HT-29 (cell line): ENCODE measurements around the gene KIF26B. TPM values are rescaled to one million over a fixed set of nuclear protein-coding genes. Genes with fewer than 3 reads are reported as not detected.

Experiments
- DNase-seq: peaks from one replicate; pipeline ENCODE4 v3.0.0-alpha.2; 2015; ENCODE audit warnings: low spot score
- total RNA-seq: library from RNA; depleted of rRNA; stranded (reverse); fragments of >200 nt; shearing (Covaris generic); gene quantifications from 2 replicates; pipeline ENCODE4 v1.2.3, GENCODE V29; 2014

The KIF26B gene
- total RNA-seq, 1 experiment from 2014 or later, result 0.74 TPM

DNA sequence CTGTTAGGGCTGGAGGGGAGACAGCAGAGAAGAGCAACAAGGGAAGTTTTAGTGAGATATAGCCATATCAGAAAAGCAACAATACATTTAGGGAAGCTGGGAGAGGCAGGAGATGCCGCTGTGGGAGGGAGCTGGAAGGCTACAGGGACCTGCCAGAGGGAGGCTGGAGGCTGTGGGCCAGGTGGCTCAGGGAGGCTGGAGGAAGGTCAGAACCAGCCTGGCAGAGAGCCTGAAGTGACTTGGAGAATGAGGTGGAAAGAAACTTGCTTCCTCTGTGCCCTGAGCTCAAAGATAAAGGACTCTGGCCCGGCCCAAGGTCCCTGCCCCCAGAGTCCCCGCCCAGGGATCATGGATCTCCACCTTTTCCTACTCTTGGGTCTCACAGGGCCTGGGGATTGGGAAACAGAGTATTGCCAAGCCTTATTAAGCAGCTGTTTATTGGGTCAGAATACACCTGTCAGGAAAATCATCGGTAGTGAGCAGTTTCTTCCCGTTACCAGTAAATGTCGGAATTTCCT is 85.9 kb downstream of the KIF26B start:
- DNase-seq, result no peak

DNA sequence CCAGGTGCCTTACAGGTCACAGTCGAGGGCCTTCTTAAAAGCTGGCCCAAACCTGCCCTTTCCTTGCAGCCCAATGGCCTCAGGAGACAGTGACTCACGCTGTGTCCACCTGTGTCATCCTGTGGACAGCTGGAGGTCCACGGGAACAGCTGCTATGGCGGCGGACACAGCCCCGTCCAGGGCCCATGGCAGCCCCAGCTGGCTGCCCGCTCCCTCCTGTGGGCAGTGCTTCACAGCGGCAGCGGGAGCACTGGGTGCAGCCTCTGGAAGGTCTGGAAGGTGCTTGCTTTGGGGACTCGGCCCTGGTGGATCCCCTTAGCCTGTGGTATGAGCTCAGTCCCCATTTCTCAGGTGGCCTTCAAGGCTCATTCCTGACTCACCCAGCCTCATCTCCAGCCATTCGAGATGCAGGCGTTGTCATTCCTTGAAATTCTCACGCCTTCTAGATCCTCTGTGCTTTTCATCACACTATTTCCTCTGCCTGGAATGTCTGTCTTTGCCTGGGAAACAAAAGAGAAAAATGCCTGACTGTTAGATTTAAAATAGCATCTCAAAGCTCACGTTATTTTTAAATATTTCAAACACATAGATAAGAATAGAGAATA is 86.8 kb downstream of the KIF26B start:
- no peak for DNase-seq

DNA sequence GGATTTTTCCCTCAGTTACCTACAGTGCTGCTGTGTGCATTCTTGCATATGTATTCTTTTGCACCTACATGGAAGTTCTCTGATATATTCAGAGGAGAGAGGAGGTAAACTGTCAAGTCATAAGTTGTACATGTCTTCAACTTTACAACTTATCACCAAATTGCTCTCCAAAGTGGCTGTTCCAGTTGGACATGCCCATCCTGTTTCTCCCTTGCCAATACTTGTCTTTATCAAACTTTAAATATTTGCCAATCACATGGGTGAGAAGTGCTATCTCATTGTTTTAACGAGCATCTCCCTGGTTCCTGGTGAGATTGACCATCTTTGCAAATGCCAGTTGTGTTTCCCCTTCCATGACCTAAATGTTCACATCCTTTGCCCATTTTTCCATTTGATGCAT is 88.2 kb downstream of the KIF26B start:
- DNase-seq, result no peak

DNA sequence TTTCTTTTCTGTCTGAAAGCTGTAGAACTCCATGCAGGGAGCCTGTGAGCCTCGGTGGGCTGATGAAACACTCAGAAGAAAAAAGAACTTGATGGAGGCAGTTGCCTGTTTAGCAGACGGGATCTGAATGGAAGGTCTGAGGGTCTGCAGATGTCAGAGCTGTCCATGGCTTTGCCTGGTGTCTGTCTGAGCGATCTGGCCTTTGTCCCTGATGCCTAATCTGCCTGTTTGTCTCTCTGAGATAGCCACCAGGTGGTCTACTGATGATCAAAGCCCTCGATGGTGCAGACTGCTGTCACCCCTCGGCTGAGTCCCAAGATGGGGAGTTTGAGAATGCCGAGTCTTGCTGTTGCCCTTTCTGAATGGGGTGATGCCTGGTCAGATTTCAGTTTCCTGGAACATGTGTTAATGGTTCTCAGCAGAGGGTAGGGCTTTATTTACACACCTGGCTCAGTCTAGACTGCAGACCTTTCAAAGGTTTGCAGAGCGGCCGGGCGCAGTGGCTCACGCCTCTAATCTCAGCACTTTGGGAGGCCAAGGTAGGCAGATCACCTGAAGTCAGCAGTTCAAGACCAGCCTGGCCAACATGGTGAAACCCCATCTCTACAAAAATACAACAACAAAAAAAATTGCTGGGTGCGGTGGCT is 90.4 kb downstream of the KIF26B start:
- peak; percentile 53 for DNase-seq

DNA sequence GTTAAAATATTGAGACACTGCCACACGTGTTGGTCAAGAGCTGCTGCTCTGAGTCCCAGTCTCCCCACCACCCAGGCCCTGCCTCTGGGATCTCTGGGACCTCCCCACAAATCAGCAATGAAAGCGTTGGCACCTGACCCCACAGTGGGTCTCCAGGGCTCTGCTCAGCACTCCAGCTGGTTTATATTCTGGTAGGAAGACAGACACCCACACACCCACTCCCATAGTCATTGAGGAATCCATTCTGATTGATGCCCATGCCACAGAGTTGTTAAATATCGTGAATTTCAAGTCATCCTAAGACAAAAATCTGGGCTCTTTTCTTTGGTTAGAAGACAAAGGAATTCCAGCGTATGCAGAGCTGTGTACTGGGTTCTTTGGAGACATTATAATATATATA is 91.6 kb downstream of the KIF26B start:
- no peak for DNase-seq

DNA sequence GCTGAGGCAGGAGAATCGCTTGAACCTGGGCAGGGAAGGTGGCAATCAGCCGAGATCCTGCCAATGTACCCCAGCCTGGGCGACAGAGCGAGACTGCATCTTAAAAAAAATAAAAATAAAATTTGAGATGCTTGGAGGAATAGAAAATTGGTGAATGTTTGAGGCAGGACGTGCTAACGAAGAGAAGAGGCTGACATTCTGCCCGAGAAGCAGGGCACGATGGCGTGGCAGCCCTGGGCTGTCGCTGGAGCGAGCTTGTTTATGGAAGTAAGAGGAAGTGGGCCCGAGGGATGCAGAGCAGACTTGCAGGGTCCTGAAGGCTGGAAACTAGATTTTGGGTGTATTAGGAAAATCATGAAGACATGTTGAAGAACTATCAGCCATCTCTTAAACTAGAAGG is 92.6 kb downstream of the KIF26B start:
- DNase-seq, result no peak

DNA sequence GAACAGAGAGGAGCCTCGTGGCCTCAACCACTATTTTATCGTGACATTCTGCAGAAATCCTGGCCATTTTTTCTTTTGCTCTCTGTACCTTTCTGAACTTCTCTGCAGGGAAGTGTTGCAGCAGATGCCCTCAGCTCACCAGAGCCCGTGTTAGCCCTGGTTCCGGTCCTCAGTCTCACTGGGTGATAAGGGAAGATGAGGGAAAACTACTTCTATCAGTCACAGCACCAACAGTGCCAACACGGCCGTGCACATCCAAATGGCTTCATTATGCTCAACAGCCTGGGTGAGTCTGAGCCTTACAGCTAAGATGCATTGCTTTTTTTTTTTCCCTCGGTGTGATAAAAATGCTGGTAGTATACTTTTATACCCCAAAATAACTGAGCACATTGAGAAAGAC is 93.0 kb downstream of the KIF26B start:
- no peak for DNase-seq

DNA sequence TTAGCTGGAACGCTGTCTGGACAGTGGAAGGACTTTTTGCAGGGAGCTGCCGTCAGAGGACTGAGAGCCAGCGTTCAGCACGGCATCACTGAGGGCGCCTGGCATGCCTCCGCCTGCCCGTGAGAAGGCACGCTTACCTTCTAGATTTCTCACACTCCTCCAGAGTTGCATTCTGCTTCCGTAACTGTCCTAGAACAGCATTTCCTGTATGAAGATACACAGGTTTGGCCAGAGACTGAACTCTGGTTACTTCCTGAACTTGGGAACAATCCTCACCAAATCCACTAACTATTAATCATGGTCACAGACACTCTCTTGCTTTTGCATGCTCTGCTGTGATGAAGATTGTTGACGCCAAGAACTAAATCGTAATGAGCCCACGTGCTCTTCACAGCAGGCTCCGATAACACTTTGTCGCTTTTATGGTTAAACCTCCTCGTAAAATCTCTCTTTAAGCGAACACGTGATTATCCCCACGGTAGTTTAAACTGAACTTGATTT is 93.5 kb downstream of the KIF26B start:
- peak; percentile 35 for DNase-seq

DNA sequence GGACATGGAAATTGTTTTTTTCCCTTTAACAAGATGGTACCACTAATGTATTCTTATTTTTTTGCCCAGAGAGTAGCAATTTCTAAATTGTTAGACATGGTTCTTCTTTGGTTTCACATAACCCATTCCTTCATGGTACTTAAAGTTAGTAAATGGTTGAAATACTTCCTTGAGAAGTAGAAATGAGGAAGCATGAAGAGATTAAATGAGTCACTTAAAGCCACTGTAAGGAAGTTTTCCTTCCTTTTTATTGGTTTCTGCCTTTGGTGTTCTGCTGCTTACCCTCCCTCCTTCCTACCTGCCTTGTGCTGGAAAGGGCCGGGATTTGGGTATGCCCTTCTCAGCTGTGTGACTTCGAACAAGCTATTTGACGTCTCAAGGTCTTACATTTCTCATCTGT is 101.0 kb downstream of the KIF26B start:
- DNase-seq, result no peak

DNA sequence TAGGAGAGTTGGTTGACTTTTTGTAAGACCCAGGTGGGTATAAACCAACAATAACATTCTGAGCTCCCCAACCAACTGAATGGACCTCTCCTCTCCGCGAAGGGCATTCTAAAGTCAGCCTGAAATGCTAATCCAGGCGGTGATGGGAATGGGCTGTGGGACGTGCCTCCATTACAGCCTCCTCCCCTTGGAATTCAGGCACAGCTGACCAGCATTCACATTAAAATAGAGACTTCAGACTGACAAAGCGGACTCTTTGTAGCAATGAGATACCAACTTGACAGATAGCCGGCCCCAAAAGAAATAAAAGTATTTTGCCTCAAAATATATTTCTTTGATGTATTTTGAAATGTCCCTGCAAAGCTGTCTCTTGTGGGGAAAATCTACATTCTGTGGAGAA is 101.7 kb downstream of the KIF26B start:
- no peak for DNase-seq

DNA sequence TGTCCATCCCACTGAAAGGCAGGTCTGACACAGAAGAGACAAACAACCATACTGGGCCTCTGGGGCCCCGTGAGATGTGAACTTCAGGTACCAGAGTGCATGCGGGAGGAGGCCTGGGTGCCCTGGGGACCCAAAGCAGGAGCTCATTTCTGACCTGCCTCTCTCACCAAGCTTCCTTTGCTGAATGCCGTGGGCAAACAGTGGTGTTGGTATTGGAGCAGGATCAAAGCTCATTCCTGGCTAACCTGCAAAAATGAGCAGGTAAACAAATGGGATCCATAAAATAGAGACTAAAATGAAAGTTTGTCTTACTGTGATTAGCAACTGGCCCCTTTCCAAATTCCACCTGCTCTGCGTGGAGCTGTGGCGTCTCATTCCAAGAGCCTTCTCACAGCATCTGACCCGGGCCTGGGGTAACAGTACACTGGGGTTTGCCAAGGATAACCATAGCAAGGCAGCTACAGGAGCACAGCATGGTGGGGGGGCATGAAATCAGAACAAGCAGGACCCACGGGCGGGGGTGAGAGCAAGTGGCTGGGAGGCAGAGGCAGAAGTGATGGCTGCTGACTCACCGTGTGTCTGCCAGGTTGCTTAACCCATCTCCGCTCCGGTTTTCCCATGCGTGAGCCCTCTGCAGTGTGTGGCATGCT is 103.6 kb downstream of the KIF26B start:
- DNase-seq, result peak; percentile 71

DNA sequence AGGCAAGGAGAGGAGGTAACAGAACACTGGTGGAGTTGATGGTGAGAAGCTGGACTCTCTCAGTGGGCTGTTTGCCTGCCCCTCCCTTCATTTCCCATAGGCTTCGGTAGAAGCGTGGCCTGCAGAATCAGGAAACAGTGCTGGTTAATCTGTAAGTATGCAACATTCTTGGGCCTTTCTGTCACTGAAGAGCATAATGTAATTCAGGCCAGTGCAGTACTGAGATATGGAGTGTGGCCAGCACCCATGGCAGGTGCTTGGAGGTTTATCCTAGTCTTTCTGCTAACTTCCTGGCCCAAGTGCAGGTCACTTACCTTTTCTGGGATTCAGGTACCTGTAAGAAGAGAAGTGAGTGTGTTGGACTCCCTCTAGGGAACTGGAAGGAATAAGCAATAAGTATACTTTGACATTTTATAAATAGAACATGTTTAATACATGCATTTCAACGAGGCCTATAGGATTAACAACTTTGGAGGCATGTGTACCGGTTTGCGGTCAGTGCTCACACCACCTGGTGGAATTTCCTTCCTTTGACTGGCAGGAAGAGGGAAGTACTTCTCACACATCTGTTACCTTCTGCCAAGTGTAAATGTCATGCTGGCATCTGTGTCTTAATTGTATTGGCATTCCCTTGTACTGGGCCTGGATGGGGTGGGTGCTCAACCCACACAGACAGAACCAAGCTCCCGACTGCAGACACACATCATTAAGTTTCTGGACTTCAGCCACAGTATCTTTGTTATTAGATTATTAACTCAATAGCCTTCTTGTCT is 105.5 kb downstream of the KIF26B start:
- peak; percentile 74 for DNase-seq

DNA sequence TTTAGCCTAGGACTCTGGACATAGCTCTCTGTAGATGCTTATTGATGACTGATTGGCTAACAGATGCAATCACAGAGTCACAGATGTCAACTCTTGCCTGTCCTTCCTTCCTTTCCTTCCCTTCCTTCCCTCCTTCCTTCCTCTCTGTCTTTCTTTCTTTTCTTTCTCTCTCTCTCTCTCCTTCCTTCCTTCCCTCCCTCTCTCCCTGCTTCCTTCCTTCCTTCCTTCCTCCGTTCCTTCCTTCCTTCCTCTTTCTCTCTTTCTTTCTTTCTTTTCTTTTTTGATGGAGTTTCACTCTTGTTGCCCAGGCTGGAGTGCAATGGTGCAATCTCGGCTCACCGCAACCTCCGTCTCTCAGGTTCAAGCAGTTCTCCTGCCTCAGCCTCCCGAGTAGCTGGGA is 106.1 kb downstream of the KIF26B start:
- DNase-seq, result no peak

DNA sequence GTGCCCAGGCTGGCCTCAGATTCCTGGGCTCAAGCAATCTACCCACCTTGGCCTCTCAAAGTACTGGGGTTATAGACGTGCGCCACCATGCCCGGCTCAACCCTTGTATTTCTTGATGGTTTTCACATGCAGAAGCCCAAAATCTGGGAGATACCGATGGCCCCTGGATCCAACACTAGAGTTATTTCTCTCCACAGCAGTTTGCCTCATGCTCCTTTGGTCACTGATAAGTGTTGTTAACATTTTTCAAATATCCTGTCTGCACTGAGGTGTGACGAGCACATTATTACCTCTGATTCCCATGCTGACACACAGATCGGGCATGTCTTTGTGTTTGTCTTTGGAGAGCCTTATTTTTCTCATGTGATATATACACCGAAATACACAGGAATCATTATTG is 107.0 kb downstream of the KIF26B start:
- no peak for DNase-seq

DNA sequence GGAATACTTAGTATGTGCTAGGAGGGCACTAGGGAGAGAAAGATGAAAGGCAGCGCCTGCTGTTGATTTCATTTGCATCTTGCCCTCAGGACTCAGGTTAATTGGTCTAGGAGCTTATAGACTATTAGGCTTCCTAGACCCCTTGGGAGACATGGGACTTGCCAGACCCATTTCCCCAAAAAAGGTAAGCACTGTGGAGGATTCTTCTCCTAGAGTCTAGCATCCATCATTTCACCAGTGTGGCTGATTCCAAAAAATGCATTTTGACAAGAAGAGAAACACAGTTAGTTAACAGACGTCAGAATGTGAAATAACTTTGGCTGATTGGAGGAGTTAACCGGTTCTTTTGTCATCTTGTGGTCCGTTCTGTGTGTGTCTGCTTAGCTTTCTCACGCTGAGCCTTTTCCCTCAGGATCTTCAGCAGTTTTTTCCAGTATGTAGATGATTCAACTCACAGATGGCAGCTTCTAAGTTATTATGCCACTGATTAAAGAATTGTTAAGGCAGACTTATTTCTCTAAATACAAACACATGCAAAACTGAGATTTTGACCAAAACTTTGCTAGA is 108.8 kb downstream of the KIF26B start:
- no peak for DNase-seq

DNA sequence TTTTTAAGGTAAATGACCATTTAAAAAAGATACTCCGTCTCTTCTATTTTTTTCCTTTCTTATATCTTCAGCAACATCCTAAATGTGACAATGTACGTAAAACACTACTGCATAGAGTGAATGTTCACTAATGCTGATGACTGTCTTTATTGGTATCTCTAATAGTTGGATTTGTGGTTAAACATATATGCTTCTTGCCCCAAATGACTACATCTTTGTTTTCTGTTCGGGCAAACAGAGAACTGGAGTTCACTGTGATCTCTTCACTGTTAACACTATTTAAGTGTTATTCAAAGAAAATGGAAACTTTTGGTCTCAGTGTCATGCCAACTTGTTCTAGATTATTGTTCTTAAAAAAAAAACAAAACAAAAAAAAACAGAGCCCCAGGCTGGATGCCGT is 109.4 kb downstream of the KIF26B start:
- no peak for DNase-seq

DNA sequence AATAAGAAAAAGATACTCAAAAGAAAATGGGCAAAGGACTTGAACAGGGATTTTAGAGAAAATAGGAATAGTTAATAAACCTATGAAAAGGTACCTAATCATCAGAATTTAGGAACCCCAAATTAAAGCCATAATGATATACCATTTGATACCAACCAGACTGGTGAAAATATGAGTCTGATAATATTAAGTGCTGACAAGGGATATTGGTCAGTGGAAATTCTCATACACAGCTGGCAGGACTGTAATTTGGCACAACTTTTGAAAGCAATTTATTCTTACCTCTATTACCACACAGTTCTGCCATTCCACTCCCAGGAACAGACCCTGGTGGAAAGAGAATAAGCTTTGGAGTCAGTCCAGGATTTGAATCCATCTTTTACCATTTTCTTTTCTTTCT is 111.3 kb downstream of the KIF26B start:
- DNase-seq, result no peak

DNA sequence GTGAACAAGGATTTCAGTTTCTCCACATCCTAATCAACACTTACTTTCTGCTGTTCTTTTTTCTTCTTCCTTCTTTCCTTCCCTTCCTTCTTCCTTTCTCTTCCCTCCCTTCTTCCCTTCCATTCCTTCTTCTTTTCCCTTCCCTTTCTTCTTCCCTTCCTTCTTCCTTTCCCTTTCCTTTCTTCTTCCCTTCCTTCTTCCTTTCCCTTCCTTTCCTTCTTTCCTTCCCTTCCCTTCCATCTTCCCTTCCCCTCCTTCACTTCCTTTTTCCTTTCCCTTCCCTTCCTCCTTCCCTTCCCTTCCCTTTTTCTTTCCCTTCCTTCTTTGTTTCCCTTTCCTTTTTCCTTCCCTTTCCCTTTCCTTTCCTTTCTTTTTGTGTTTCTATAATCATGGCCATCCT is 115.3 kb downstream of the KIF26B start:
- no peak for DNase-seq

DNA sequence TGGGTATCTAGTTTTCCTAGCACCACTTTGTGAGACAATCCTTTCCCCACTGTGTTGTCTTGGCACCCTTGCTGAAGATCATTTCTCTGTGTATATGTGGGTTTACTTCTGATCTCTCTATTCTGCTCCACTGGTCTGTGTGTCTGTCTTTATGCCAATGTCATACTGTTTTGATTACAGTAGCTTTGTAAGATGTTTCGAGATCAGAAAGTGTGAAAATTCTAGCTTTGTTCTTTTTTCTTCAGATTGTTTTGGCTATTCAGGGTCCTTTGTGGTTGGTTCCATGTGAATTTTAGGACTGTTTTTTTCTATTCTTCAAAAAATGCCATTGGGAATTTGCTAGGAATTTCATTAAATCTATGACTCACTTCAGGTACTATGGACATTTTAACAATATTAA is 116.2 kb downstream of the KIF26B start:
- DNase-seq, result no peak

DNA sequence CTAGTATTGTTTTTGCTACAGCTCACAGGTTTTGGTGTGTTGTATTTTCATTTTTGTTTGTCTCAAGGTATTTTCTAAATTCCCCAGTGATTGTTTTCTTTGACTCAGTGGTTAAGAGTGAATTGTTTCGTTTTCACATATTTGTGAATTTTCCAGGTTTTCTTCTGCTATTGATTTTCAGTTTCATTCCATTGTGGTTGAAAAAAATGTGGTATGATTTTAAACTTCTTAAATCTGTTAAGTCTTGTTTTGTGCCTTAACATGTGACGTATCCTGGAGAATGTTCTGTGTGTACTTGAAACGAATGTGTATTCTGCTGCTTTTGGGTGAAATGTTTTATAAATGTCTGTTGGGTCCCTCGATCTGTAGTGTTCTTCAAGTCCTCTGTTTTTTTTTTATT is 117.9 kb downstream of the KIF26B start:
- no peak for DNase-seq

DNA sequence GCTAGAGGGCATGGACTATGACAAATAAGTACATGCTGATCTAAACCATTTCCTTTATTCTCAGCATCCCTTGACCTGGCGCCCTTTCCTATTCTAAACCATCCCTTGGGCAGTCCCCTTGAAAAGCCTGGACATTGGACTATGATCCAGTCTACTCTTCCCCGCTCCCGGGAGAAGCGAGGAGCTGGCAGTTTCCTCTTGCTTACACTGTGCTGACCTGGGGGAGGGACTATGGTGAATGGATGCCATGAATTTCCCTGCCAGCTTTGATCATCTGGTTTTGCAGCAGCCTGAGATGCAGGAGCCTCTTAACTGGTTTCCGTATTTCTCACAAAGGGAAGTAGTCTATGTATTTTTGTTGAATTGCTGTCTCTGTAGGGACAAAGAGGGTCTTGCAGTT is 121.7 kb downstream of the KIF26B start:
- DNase-seq, result no peak

DNA sequence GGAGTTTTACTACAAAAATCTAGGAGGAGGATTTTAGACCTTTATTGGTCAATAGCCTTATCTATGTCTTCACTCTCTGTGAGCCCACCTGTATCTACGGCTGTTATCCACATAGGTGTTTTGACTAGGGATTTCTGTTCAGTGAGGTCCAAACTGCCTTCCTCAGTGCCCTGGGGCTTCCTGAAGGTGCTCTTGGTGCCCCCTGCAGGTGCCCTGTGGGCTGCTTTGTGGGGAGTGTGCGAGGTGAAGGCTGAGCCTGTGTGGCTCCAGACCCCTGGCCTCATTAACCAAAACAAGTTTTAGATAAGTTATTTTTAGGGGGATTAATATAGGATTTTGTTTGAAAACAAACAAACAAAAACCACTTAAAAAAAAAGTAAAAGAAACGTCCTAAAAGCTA is 122.5 kb downstream of the KIF26B start:
- peak; percentile 63 for DNase-seq
